Measurements from ENCODE around the gene TMEFF2. TPM values are rescaled to one million over a fixed set of nuclear protein-coding genes. Genes with fewer than 3 reads are reported as not detected.

The TMEFF2 gene
- total and polyA plus RNA-seq, 10 of the 15 experiments (the other 5 are each of a cell fraction or from before 2014, with no cell fraction given) = not detected

GRCh38 chr2:191930205-191930604 lies 264.5 kb downstream of the TMEFF2 start:
- peaks cover 28% of the 10 kb centered on the region for H3K4me1 ChIP-seq (ENCODE audit: control insufficient read depth, insufficient read depth, low read length)
- no peak overlapping the region for H2AFZ ChIP-seq (ENCODE audit: control insufficient read depth, low read depth, low read length)
- no peak overlapping the region for H3K4me2 ChIP-seq (ENCODE audit: control insufficient read depth, insufficient read depth)
- FAIRE-seq (no peak), DNase-seq (ENCODE audit: low read depth, low spot score) (no peak), ATAC-seq (no peak)
- ChIA-PET SMC1A (ENCODE audit: uncharacterized antibody, unreplicated experiment) (interaction anchor here (0.6 to 5.2 kb wide), 9 partner anchors 8 to 71 kb away, joined by 3 to 20 read pairs (median 4); no protein-coding TSS in a partner anchor), CTCF (interaction anchor here (1.0 kb wide), 1 partner anchor 10 kb away, joined by 3 read pairs; no protein-coding TSS in a partner anchor), POLR2A (no interaction called here), RAD21 (ENCODE audit: unreplicated experiment) (interaction anchor here (1.0 to 1.4 kb wide), 3 partner anchors 17 to 253 kb away, joined by 3 to 5 read pairs (median 4); partner anchors contain the start of gene NABP1)
- no peaks in the 10 kb centered on the region for H4K20me1 ChIP-seq (ENCODE audit: control insufficient read depth, insufficient read depth)
- no peaks in the 10 kb centered on the region for H3K79me2 ChIP-seq (ENCODE audit: control insufficient read depth, insufficient read depth, low read length)
- H3K36me3 ChIP-seq (ENCODE audit: control insufficient read depth in 2 of 2, insufficient read depth in 2 of 2, low read length in 1 of 2) = no peaks in the 10 kb centered on the region
- no peak overlapping the region for H3K27ac ChIP-seq (ENCODE audit: control insufficient read depth, insufficient read depth)
- BruUV-seq (replicated peaks) = no TSS peak
- no peak for TF ChIP-seq E4F1 (IDR thresholded peaks at IDR 0.05; ENCODE audit: borderline replicate concordance, partially characterized antibody)
- no peak for TF ChIP-seq NR2C2 (IDR thresholded peaks at IDR 0.05; ENCODE audit: borderline replicate concordance, control insufficient read depth, insufficient read length, low read depth)
- no peak for TF ChIP-seq RAD51 (IDR thresholded peaks at IDR 0.05)
- no peak for TF ChIP-seq JUNB (IDR thresholded peaks at IDR 0.05)
- no peak for TF ChIP-seq USF1 (IDR thresholded peaks at IDR 0.05; ENCODE audit: borderline replicate concordance, extremely low read length, insufficient read depth, low read depth, low read length)
- TF ChIP-seq TCF7 (IDR thresholded peaks at IDR 0.05; ENCODE audit: borderline replicate concordance) = no peak
- no peak for TF ChIP-seq SMAD5 (IDR thresholded peaks at IDR 0.05; ENCODE audit: low read depth)
- TF ChIP-seq MYB (IDR thresholded peaks at IDR 0.05; ENCODE audit: borderline replicate concordance, low read depth, low read length) = no peak
- no peak for TF ChIP-seq LARP7 (IDR thresholded peaks at IDR 0.05)
- TF ChIP-seq SUZ12 (IDR thresholded peaks at IDR 0.05; ENCODE audit: unreplicated experiment) = no peak
- TF ChIP-seq CHD4 (IDR thresholded peaks at IDR 0.05) = no peak
- TF ChIP-seq ATF7 (IDR thresholded peaks at IDR 0.05; ENCODE audit: low read depth) = no peak
- TF ChIP-seq RFX5 (IDR thresholded peaks at IDR 0.05; ENCODE audit: low read depth, low read length) = no peak
- no peak for TF ChIP-seq MEF2A (IDR thresholded peaks at IDR 0.05; ENCODE audit: insufficient read depth, low read depth, low read length)
- no peak for TF ChIP-seq KAT2A (conservative IDR thresholded peaks at IDR 0.05; ENCODE audit: control insufficient read depth, low read depth, low read length)
- no peaks in the 10 kb centered on the region for H3K27me3 ChIP-seq (replicated peaks in 1 of 2; ENCODE audit: control insufficient read depth in 2 of 2, insufficient read depth in 2 of 2, low read length in 1 of 2)
- H3K9me3 ChIP-seq (replicated peaks; ENCODE audit: control insufficient read depth, insufficient read depth, low read length) = no peaks in the 10 kb centered on the region; the same call in 1 of the 3 replicates
- H3K4me3 ChIP-seq = no peak overlapping the region
- intact Hi-C loops (cut with micrococcal nuclease; ENCODE audit: unreplicated experiment) (no loop called here), in situ Hi-C loops (cut with MboI) (no loop called here)
- 50% methylated on average over 3 of the region's 3 CpGs for WGBS (ENCODE audit: insufficient coverage, insufficient replicate concordance, low lambda C conversion rate, missing lambda C conversion rate)
- no peak overlapping the region for H3K9ac ChIP-seq (ENCODE audit: control insufficient read depth, insufficient read depth, low read length)
